H54 (cell line): ENCODE measurements around the gene COA3.

Experiments
- DNase-seq: peaks from one replicate; pipeline ENCODE4 v3.0.0; 2011; ENCODE audit warnings: low spot score, mixed read lengths; ENCODE audit not compliant: insufficient read length
- FAIRE-seq: peaks from 3 replicates; lab custom pipeline; 2011; peaks lifted over from hg19 to GRCh38; lab: Jason Lieb, UNC
- POLR2A ChIP-seq: IDR thresholded peaks from 2 replicates; pipeline ENCODE4 v1.6.1; 2011; ENCODE audit warnings: low read depth, mild to moderate bottlenecking, low read length

The COA3 gene

GRCh38 chr17:42767512-42767911, 31.0 kb downstream of the COA3 start:
- FAIRE-seq (no peak), DNase-seq (no peak)
- no peak for TF ChIP-seq POLR2A

DNA sequence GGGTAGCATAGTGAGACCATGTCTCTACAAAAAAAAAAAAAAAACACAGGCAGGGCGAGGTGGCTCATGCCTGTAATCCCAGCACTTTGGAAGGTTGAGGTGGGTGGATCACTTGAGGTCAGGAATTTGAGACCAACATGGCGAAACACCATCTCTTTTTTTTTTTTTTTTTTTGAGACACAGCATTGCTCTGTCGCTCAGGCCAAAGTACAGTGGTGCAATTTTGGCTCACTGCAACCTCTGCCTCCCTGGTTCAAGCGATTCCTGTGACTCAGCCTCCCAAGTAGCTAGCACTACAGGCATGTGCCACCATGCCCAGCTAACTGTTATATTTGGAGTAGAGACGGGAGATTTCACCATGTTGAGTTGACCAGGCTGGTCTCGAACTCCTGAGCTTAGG, 32.4 kb downstream of the COA3 start:
- FAIRE-seq (no peak), DNase-seq (no peak)
- no peak for TF ChIP-seq POLR2A

DNA sequence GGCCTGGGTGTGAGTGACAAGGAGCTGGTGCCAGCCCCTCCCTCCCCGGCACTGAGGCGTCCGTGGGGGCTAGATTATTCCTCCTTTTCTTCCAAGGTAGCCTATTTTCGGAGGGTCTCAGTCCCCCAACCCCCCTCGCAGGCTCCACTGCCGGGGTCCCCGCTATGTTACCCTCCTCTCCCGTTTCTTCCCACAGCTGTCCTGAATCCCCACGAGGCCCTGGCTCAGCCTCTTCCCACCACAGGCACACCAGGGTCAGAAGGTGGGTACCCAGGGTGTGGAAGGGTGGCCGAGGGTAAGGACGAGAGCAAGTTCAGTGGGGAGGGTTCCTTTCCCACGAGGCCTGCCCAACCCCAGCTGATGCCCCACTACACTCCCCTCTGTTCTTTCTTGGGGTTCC, 36.9 kb downstream of the COA3 start:
- TF ChIP-seq POLR2A = no peak
- FAIRE-seq (no peak), DNase-seq (no peak)

GRCh38 chr17:42760652-42761581, 37.6 kb downstream of the COA3 start, which contains the start of gene RAMP2:
RAMP2 (plus strand) TSS chr17:42761227; CDS start chr17:42761262, 35 bp downstream.
- no peak for TF ChIP-seq POLR2A
- FAIRE-seq (no peak), DNase-seq (no peak)

- FAIRE-seq (no peak), DNase-seq (no peak)
- no peak for TF ChIP-seq POLR2A
These were observed 38.4 kb downstream of the COA3 start for GRCh38 chr17:42759982-42760651.

GRCh38 chr17:42754782-42755181, 43.7 kb downstream of the COA3 start:
- DNase-seq = peak; percentile 61
- no peak for TF ChIP-seq POLR2A
- no peak for FAIRE-seq

DNA sequence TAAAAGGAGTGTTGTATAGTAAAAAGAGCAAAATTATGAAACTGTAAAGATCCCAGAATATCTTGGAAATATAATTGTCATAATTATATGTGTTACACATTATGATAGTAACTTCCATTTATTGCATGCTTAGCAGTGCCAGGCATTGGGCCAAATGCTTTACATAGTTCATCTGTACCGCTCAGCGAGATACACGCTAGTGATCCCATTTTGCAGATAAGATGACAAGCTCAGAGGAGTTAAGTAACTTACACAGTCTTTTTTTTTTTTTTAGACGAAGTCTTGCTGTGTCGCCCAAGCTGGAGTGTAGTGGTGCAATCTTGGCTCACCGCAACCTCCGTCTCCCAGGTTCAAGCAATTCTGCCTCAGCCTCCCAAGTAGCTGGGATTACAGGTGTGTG, 46.9 kb downstream of the COA3 start:
- no peak for DNase-seq
- TF ChIP-seq POLR2A = no peak
- no peak for FAIRE-seq

GRCh38 chr17:42750739-42751344, 47.7 kb downstream of the COA3 start:
- DNase-seq (no peak), FAIRE-seq (no peak)
- TF ChIP-seq POLR2A = no peak

DNA sequence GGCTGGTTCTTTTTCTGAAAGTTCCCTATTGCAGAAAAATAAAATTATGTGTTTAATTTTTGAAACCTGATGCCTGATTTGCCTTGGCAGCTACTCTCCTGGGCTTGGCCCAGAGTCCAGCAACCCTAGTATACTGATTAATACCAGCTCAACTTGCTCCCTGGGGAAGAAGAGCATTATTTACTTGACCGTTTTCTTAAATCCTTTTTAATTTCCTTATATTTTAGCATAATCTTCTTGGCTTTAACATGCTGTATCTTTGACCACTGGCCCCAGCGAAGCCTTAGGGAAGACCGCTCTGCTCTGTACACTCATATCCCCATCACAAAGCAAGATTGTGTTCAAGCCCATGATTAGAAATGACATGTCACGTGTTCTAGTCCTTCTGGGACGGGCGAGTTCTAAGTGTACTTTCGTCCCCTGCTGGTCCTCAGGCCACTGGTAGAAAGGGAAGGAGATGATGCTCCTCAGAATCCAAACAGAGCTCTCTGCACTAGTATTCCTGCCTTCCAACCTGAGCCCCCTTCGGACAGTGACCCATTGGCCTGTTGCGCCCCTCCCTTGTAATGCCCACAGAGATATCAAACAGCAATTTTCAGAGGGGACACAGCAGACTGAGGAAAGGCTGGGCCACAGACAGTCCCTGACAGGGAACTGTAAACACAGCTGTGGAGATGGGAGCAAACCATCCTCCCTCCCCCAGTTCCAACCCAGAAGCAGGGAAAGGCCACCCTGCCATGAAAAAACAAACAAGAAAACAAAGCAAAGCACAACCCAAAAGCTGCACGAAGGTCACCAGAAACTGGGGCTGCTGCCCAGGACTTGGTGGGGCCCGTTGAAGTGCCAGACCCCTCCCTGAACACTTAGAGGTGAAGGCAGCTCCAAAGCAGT, 49.4 kb downstream of the COA3 start:
- DNase-seq = no peak
- TF ChIP-seq POLR2A = no peak
- no peak for FAIRE-seq

GRCh38 chr17:42748202-42748907, 50.1 kb downstream of the COA3 start:
- no peak for TF ChIP-seq POLR2A
- no peak for DNase-seq
- FAIRE-seq = no peak
